ENCODE results near the gene GNL3L.
A peak's percentile ranks its signal among the peaks of the same experiment; 100 is the strongest.
"Not testable (repeated sequence)": the region's sequence is repeated elsewhere in the genome, so short reads cannot be mapped to it uniquely, and the experiment has no call there.

GNL3L gene, protein sequence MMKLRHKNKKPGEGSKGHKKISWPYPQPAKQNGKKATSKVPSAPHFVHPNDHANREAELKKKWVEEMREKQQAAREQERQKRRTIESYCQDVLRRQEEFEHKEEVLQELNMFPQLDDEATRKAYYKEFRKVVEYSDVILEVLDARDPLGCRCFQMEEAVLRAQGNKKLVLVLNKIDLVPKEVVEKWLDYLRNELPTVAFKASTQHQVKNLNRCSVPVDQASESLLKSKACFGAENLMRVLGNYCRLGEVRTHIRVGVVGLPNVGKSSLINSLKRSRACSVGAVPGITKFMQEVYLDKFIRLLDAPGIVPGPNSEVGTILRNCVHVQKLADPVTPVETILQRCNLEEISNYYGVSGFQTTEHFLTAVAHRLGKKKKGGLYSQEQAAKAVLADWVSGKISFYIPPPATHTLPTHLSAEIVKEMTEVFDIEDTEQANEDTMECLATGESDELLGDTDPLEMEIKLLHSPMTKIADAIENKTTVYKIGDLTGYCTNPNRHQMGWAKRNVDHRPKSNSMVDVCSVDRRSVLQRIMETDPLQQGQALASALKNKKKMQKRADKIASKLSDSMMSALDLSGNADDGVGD

DNA sequence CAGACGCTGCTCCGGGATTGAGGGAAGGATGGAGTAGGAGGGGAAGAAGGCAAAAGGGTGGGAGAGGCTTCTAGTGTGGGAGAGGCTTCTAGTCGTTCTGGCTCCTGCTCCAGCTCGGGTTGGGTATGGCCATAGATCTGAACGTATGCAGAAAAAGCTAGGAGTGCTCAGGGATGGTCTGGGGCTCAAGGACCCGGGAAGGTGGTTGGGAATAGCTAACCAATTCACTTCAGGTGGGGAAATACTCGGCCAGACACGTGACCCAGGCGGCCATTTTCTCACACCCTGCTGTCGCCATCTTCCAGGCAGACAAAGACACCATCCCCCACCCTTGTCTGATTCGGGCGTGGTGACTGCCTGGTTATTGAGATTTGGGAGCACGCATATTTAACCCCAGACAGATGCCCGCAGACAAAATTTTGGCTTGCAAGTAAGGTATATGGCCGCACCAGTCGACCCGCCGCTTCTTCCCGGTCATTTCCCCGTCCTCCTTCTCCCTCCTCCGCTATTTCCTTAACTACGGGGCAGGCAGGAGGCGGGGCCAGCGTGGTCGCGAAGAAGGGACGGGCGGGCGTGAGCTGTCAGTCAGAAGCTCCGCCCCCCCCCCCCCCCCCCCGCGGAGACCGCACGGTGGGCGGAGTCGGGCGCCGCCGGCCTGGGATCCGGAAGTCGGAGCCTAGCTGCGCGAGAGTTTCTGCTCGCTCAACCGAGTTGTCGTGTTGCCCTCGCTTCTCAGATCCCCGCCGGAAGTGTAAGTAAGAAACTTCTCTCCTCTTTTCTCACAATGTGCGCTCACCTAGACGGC is at the start of gene GNL3L:
GNL3L (plus strand) TSS at position 668 of the 805 bp plus-strand sequence. CDS start 2,348 bp downstream, outside the sequence.
- DNase-seq (ENCODE audit: low spot score), result peak; percentile 89
- TF ChIP-seq, protein P1, sequence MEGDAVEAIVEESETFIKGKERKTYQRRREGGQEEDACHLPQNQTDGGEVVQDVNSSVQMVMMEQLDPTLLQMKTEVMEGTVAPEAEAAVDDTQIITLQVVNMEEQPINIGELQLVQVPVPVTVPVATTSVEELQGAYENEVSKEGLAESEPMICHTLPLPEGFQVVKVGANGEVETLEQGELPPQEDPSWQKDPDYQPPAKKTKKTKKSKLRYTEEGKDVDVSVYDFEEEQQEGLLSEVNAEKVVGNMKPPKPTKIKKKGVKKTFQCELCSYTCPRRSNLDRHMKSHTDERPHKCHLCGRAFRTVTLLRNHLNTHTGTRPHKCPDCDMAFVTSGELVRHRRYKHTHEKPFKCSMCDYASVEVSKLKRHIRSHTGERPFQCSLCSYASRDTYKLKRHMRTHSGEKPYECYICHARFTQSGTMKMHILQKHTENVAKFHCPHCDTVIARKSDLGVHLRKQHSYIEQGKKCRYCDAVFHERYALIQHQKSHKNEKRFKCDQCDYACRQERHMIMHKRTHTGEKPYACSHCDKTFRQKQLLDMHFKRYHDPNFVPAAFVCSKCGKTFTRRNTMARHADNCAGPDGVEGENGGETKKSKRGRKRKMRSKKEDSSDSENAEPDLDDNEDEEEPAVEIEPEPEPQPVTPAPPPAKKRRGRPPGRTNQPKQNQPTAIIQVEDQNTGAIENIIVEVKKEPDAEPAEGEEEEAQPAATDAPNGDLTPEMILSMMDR (IDR thresholded peaks at IDR 0.05; ENCODE audit: extremely low read depth, missing control alignments), result no peak

DNA sequence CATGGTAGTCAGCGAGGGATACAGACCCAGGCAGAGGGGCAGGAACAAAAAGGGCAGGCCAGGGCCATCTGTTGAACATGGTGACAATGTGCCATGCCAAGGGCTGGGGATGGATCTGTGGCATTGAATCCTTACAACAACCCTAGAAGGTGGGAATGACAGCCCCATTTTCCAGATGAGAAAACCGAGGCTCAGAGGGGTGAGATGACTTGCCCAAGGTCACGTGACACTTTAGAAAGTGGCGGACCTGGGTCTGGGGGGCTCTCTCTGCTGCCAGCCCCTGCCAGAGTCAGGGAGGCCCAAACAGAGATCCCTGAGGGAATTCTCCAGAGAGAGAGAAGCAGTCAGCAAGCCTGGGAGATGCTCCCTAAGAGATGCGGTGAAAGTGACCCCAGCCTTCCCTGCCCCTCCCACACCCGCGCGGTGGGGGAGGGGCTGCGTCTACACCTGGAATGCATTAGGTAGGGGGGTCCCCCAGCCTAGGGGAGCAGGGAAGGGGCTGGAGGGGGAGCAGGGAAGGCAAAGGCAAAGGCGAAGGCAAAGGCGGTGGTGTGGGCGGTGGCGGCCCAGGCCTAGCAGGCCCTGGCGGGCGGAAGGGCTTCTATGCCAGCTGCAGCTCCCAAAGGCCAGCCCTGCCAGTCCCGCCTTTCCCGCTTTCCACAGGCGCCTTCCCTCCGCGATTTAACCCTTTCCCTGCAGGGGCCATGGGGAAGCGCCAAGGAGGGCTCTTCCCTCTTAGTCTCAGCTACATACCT is 47.0 kb upstream of the GNL3L start:
- DNase-seq (ENCODE audit: low spot score), result no peak
- TF ChIP-seq, protein P1 (IDR thresholded peaks at IDR 0.05; ENCODE audit: extremely low read depth, missing control alignments), result no peak

DNA sequence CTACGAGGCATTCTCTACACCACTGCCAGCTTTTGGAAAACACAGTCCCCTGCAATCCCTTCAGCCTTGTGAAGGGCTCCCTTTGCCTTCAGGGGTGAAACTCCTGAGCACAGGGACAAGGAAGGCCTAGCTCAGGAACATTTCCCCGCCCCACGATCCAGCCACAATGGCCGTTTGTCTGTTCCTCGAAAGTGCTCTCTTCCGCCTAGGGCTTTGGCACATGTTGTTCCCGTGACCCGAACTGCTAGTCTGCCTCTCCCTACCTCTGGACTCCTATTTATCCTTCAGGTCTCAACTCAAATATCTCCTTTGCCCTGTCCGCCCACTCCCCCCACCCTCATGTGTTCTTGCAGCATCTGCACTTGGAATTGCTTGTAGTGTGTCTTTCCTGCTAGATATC is 46.1 kb upstream of the GNL3L start:
- DNase-seq (ENCODE audit: low spot score), result no peak
- TF ChIP-seq, protein P1 (IDR thresholded peaks at IDR 0.05; ENCODE audit: extremely low read depth, missing control alignments), result no peak

DNA sequence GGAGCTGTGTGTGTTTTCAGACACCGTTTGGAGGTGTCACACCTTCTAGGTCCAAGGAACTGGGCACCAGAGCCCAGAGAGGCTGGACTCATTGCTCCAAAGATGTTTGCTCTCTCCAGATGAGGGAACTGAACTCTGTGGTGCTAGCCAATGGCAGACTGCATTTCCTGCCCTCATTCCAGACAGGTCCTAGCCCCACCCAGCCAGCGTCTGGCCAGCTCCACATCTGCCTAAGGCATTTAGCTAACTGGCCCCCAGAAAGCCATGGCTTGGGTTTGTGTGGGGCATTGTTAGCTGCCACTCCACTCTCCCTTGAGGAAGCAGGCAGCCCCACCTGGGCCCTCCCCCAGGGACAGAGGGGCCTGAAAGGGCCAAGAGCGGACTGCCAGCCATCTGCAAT is 45.4 kb upstream of the GNL3L start:
- TF ChIP-seq, protein P1 (IDR thresholded peaks at IDR 0.05; ENCODE audit: extremely low read depth, missing control alignments), result no peak
- DNase-seq (ENCODE audit: low spot score), result no peak

DNA sequence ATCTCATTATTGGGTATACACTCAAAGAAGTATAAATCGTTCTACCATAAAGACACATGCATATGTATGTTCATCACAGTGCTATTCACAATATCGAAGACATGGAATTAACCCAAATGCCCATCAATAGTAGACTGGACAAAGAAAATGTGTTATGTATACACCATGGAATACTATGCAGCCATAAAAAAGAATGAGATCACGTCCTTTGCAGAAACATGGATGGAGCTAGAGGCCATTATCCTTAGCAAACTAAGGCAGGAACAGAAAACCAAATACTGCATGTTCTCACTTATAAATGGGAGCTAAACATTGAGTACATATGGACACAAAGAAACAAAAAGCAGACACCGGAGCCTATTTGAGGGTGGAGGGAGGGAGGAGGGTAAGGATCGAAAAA is 40.2 kb upstream of the GNL3L start:
- not testable (repeated sequence) for DNase-seq (ENCODE audit: low spot score)

DNA sequence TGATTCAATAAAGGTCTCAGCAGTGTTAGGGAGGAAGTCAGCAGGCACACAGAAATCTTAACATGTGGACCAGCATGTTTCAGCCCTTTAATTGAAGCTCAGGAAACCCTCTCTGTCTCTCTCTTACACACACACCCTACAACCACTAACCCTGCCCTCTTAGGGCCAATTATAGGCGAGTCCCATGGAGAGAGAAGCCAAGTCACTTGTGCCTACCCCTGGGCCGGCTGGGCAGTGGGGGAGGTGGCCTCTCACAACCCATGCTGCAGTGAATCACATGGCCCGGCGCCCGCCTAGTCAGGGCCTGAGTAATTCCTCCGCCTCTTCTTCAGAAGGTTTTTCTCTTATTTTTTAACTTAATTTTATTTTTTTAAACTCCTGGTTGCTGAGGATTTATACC is 37.7 kb upstream of the GNL3L start:
- TF ChIP-seq, protein P1 (IDR thresholded peaks at IDR 0.05; ENCODE audit: extremely low read depth, missing control alignments), result no peak
- DNase-seq (ENCODE audit: low spot score), result no peak

DNA sequence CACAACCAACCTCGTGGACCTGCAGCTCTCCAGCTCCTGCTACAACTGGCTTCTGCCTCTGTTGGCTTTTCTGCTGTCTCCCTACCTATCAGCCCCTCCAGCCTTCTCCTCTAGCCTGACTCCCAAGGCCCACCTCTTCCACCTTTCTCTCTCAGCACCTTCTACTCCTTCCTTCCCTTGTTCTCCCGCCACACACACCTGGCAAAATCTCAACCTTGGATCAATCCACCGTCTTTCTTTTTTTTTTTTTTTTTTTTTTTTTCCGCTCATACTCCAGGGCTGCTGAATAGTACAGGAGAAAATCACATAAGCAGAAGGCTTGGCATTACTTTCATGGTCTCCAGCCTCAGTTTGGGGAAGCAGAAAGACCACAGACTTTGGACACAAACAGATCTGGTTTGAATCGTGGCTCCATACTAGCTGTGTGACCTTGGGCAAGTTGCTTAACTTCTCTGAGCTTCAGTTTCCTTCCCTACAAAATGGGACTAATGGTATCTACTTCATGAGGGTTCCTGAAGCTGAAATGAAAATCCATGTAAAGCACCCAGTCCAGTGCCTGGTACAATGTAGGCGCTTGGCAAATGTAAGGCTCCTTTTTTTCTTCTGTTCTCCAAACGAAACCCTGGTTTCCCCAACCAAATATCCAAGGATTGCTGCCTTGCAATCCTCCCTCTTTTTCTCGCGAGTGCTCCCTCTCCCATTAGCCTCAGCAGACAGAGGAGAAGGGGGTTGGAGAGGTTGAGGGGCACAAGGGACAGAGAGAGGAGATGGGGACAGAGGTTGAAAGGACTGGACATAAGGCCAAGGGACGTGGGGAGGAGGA is 35.6 kb upstream of the GNL3L start:
- DNase-seq (ENCODE audit: low spot score), result no peak

More for the DNA sequence above, 35.6 kb upstream of the GNL3L start:
- TF ChIP-seq, protein P1 (IDR thresholded peaks at IDR 0.05; ENCODE audit: extremely low read depth, missing control alignments), result no peak

Data from GM20000 (cell line).